Measurements from ENCODE around the gene MAP2K4.
"Not testable (repeated sequence)": the region's sequence is repeated elsewhere in the genome, so short reads cannot be mapped to it uniquely, and the experiment has no call there.

Gene MAP2K4

GRCh38 chr17:12020642-12021622, at the start of gene MAP2K4:
Gene MAP2K4 (plus strand): TSS chr17:12020877. CDS start chr17:12020887, 10 bp downstream.
- DNase-seq: peak; percentile 92

GRCh38 chr17:11972741-11973140, 47.9 kb upstream of the MAP2K4 start:
- not testable (repeated sequence) for DNase-seq

GRCh38 chr17:11979795-11980194, 40.9 kb upstream of the MAP2K4 start:
- DNase-seq: no peak

- no peak for DNase-seq
Observed at GRCh38 chr17:11980813-11981212, 39.9 kb upstream of the MAP2K4 start.

- no peak for DNase-seq
Observed at GRCh38 chr17:11981862-11982261, 38.8 kb upstream of the MAP2K4 start.

GRCh38 chr17:11986179-11986941, 34.3 kb upstream of the MAP2K4 start:
- DNase-seq: no peak

- DNase-seq: no peak
Observed at GRCh38 chr17:11986942-11987329, 33.7 kb upstream of the MAP2K4 start.

GRCh38 chr17:11990363-11990983, 30.2 kb upstream of the MAP2K4 start:
- no peak for DNase-seq

- DNase-seq: no peak
Observed at GRCh38 chr17:11991461-11991860, 29.2 kb upstream of the MAP2K4 start.

- no peak for DNase-seq
Observed at GRCh38 chr17:11996722-11997146, 23.9 kb upstream of the MAP2K4 start.

GRCh38 chr17:11997147-11997971, 23.3 kb upstream of the MAP2K4 start, which contains the start of gene ZNF18:
Gene ZNF18 (minus strand): TSS chr17:11997475. CDS start chr17:11992829, 4,646 bp downstream.
- peak; percentile 98 for DNase-seq

- DNase-seq: no peak
Observed at GRCh38 chr17:11997972-11998233, 22.8 kb upstream of the MAP2K4 start.

GRCh38 chr17:11999696-12000095, 21.0 kb upstream of the MAP2K4 start:
- no peak for DNase-seq

GRCh38 chr17:12007466-12007865, 13.2 kb upstream of the MAP2K4 start:
- no peak for DNase-seq

- DNase-seq: no peak
Observed at GRCh38 chr17:12021623-12022140, 1.0 kb downstream of the MAP2K4 start.

- no peak for DNase-seq
Observed at GRCh38 chr17:12022310-12022709, 1.6 kb downstream of the MAP2K4 start.

- no peak for DNase-seq
Observed at GRCh38 chr17:12024327-12024726, 3.6 kb downstream of the MAP2K4 start.

GRCh38 chr17:12027658-12028057, 7.0 kb downstream of the MAP2K4 start:
- no peak for DNase-seq

GRCh38 chr17:12028611-12029010, 7.9 kb downstream of the MAP2K4 start:
- DNase-seq: no peak

GRCh38 chr17:12034538-12034937, 13.9 kb downstream of the MAP2K4 start:
- no peak for DNase-seq

- DNase-seq: no peak
Observed at GRCh38 chr17:12035673-12036072, 15.0 kb downstream of the MAP2K4 start.

- DNase-seq: no peak
Observed at GRCh38 chr17:12037970-12038369, 17.3 kb downstream of the MAP2K4 start.

Data from activated naive CD4-positive, alpha-beta T cell treated with anti-CD3 and anti-CD28 coated beads, Interleukin-2, amount 50 U/mL, for 16 hours (primary cell).